ENCODE measurements around the gene TMEM131. TPM values are rescaled to one million over a fixed set of nuclear protein-coding genes. Genes with fewer than 3 reads are reported as not detected.

The TMEM131 gene
- total RNA-seq, 4 donors from 2014 or later = 78.4 to 86.4 (median 80.5) TPM

DNA sequence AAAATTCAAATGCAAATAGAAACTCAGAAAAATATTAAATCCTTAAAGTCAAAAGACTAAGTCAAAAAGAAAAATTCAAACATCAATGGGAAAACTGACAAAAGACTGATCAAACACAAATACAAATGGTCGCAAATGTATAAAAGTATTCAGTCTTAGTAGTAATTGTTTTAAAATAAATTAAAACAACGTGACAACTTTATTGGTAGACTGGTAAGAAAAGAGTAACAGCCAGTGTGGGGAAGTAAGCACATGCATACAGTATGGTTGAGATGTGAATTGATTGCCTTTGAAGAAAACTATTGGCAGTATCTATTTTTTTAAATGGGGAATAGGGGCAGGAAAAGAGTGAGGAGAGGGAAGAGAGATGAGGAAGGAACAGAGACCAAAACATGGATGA lies 9.8 kb downstream of the TMEM131 start:
- Histone ChIP-seq H3K4me1 (peaks cover 0 to 59% (median 21%) of the 10 kb centered on the region in 4 donors), H3K9me3 (peaks cover 0 to 6% of the 10 kb centered on the region in 2 donors), H3K36me3 (no peaks in the 10 kb centered on the region), H3K27me3 (no peaks in the 10 kb centered on the region), H3K27ac (no peak overlapping the region), H3K4me3 (no peak overlapping the region)
- no peak for TF ChIP-seq EP300 (IDR thresholded peaks at IDR 0.05; ENCODE audit: low read depth)
- DNase-seq = no peak
- intact Hi-C loops (cut with DNase I; ENCODE audit: low total_unique reads) (no loop called here), in situ Hi-C loops (cut with MboI; ENCODE audit: low pct_ligation_motif_present in 1 of 4, low pct_unique_long_range_greater_than_20kb in 1 of 4, low sequenced_read_pairs in 3 of 4) (no loop called here)
- 85 to 92% methylated on average over 2 of the region's 2 CpGs for WGBS, 2 donors (ENCODE audit: low coverage in 1 of 2)

DNA sequence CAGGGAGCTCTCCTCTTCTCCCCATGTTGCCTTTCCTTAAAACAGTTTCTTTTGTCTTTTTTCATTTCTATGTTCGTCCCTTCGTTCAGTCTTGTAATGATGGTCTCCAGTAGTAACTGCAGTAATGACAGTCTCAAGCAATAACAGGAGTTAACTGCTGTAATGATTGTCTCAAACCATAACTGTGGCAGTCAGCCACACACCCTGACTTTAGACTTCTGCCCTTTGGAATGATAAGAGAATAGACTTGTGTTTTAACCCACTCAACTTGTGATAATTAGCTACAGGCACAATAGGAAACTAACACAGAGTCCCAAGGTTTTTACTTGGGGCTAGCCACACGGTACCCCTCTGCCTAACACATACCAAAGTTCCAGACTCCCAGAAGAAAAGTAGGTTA lies 12.1 kb downstream of the TMEM131 start:
- H3K9me3 ChIP-seq = peaks cover 0 to 12% of the 10 kb centered on the region in 2 donors
- TF ChIP-seq POLR2AphosphoS5 (IDR thresholded peaks at IDR 0.05) = peak in 2 of 3 donors; percentile 18 to 35
- TF ChIP-seq EP300 (IDR thresholded peaks at IDR 0.05; ENCODE audit: low read depth) = no peak
- no peaks in the 10 kb centered on the region for H3K36me3 ChIP-seq
- in situ Hi-C loops (cut with MboI; ENCODE audit: low pct_ligation_motif_present in 1 of 4, low pct_unique_long_range_greater_than_20kb in 1 of 4, low sequenced_read_pairs in 3 of 4) = no loop called here
- WGBS, 2 donors (ENCODE audit: low coverage in 1 of 2) = 59 to 68% methylated on average over 3 of the region's 3 CpGs
- intact Hi-C loops (cut with DNase I; ENCODE audit: low total_unique reads) = no loop called here
- no peaks in the 10 kb centered on the region for H3K27me3 ChIP-seq
- DNase-seq = peak; percentile 44
- H3K4me1 ChIP-seq = peaks cover 0 to 47% (median 20%) of the 10 kb centered on the region in 4 donors
- H3K27ac ChIP-seq = peak overlapping the region in 3 of 4 donors; percentile 37 to 60 (median 43)
- no peak overlapping the region for H3K4me3 ChIP-seq

DNA sequence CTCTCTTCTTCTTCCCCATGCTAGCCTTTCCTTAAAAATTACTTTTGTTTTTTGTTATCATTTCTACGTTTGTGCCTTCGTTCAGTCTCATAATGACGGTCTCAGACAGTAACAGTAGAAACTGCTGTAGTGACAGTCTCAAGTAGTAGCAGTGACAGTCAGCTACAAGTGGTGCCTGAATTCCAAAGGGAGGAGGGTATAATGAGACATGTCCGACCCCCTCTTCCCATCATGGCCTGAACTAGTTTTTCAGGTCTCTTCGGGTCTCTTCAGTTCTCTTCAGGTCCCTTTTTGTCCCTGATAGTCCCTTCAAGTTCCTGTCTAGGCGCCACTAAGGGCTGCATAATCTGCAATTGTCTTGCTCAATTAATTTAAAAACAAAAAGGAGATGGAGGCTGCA lies 12.6 kb downstream of the TMEM131 start:
- in situ Hi-C loops (cut with MboI; ENCODE audit: low pct_ligation_motif_present in 1 of 4, low pct_unique_long_range_greater_than_20kb in 1 of 4, low sequenced_read_pairs in 3 of 4) = no loop called here
- peak overlapping the region in 2 of 4 donors; percentile 43 to 60 for H3K27ac ChIP-seq
- TF ChIP-seq, protein P1, sequence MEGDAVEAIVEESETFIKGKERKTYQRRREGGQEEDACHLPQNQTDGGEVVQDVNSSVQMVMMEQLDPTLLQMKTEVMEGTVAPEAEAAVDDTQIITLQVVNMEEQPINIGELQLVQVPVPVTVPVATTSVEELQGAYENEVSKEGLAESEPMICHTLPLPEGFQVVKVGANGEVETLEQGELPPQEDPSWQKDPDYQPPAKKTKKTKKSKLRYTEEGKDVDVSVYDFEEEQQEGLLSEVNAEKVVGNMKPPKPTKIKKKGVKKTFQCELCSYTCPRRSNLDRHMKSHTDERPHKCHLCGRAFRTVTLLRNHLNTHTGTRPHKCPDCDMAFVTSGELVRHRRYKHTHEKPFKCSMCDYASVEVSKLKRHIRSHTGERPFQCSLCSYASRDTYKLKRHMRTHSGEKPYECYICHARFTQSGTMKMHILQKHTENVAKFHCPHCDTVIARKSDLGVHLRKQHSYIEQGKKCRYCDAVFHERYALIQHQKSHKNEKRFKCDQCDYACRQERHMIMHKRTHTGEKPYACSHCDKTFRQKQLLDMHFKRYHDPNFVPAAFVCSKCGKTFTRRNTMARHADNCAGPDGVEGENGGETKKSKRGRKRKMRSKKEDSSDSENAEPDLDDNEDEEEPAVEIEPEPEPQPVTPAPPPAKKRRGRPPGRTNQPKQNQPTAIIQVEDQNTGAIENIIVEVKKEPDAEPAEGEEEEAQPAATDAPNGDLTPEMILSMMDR (IDR thresholded peaks at IDR 0.05) = no peak
- TF ChIP-seq POLR2A (IDR thresholded peaks at IDR 0.05) = no peak
- TF ChIP-seq EP300 (IDR thresholded peaks at IDR 0.05; ENCODE audit: low read depth) = no peak
- TF ChIP-seq POLR2AphosphoS5 (IDR thresholded peaks at IDR 0.05) = no peak

DNA sequence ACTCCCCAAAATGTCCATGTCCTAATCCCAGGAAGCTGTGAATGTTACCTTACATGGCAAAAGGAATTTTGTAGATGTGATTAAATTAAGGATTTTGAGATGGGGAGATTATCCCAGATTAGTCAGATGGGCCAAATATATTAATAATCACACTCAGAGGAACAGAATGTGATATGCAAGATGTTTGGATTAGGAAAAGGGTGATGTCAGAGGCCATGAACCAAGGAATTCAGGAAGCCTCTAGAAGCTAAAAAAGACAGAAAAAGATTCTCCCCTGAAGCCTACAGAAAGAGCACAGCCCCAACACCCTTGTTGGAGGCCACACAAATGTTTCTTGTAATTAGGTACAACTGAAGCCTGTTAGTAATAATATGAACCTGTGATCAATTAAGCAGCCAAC lies 13.1 kb downstream of the TMEM131 start:
- Histone ChIP-seq H3K27ac (no peak overlapping the region), H3K27me3 (no peaks in the 10 kb centered on the region), H3K36me3 (no peaks in the 10 kb centered on the region), H3K9me3 (peaks cover 0 to 8% of the 10 kb centered on the region in 2 donors), H3K4me1 (peaks cover 0 to 47% (median 20%) of the 10 kb centered on the region in 4 donors), H3K4me3 (no peak overlapping the region)
- in situ Hi-C loops (cut with MboI; ENCODE audit: low pct_ligation_motif_present in 1 of 4, low pct_unique_long_range_greater_than_20kb in 1 of 4, low sequenced_read_pairs in 3 of 4) = no loop called here
- TF ChIP-seq POLR2A (IDR thresholded peaks at IDR 0.05) (no peak), EP300 (IDR thresholded peaks at IDR 0.05; ENCODE audit: low read depth) (no peak), POLR2AphosphoS5 (IDR thresholded peaks at IDR 0.05) (no peak)
- TF ChIP-seq, protein P1 (IDR thresholded peaks at IDR 0.05) = no peak
- DNase-seq = no peak
- intact Hi-C loops (cut with DNase I; ENCODE audit: low total_unique reads) = no loop called here

More for the DNA sequence above, 12.6 kb downstream of the TMEM131 start:
- H3K27me3 ChIP-seq = no peaks in the 10 kb centered on the region
- H3K4me3 ChIP-seq = no peak overlapping the region
- no peak for DNase-seq
- H3K4me1 ChIP-seq = peaks cover 0 to 47% (median 20%) of the 10 kb centered on the region in 4 donors
- H3K36me3 ChIP-seq = no peaks in the 10 kb centered on the region
- intact Hi-C loops (cut with DNase I; ENCODE audit: low total_unique reads) = no loop called here
- H3K9me3 ChIP-seq = peaks cover 0 to 13% of the 10 kb centered on the region in 2 donors
- 73 to 80% methylated on average over 5 to 6 of the region's 6 CpGs for WGBS, 2 donors (ENCODE audit: low coverage in 1 of 2)

DNA sequence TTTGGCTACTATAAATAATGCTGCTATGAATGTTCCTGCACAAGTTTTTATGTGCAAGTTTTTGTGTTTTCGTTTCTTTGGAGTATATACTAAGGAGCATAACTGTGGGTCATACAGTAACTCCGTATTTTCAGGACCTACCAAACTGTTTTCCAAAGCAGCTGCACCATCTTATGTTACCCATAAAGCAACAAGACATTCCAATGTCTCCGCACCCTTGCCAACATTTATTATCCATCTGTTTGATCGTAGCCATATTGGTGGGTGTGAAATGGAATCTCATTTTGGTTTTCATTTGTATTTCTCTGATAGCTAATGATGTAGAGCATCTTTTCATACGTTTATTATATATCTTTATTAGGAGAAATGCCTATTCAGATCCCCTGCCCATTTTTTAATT lies 13.8 kb downstream of the TMEM131 start:
- in situ Hi-C loops (cut with MboI; ENCODE audit: low pct_ligation_motif_present in 1 of 4, low pct_unique_long_range_greater_than_20kb in 1 of 4, low sequenced_read_pairs in 3 of 4) = no loop called here
- 90 to 96% methylated on average over 5 of the region's 5 CpGs for WGBS, 2 donors (ENCODE audit: low coverage in 1 of 2)

More for the DNA sequence above, 13.8 kb downstream of the TMEM131 start:
- no peaks in the 10 kb centered on the region for H3K27me3 ChIP-seq
- H3K4me1 ChIP-seq = peaks cover 0 to 45% (median 20%) of the 10 kb centered on the region in 4 donors
- H3K9me3 ChIP-seq = peaks cover 0 to 8% of the 10 kb centered on the region in 2 donors
- DNase-seq = no peak
- intact Hi-C loops (cut with DNase I; ENCODE audit: low total_unique reads) = no loop called here
- TF ChIP-seq POLR2A (IDR thresholded peaks at IDR 0.05) (no peak), EP300 (IDR thresholded peaks at IDR 0.05; ENCODE audit: low read depth) (no peak), POLR2AphosphoS5 (IDR thresholded peaks at IDR 0.05) (no peak)
- TF ChIP-seq, protein P1 (IDR thresholded peaks at IDR 0.05) = no peak
- H3K27ac ChIP-seq = no peak overlapping the region
- H3K4me3 ChIP-seq = no peak overlapping the region
- no peaks in the 10 kb centered on the region for H3K36me3 ChIP-seq

All from transverse colon (tissue), 4 donors.